Measurements from ENCODE around the gene CORIN.
"Not testable (repeated sequence)": the region's sequence is repeated elsewhere in the genome, so short reads cannot be mapped to it uniquely, and the experiment has no call there.

CORIN gene

GRCh38 chr4:47771020-47771419 lies 66.8 kb downstream of the CORIN start:
- DNase-seq (ENCODE audit: low read depth), result no peak

GRCh38 chr4:47767956-47768355 lies 69.9 kb downstream of the CORIN start:
- not testable (repeated sequence) for DNase-seq (ENCODE audit: low read depth)

- DNase-seq (ENCODE audit: low read depth), result no peak
These were observed 74.6 kb downstream of the CORIN start for GRCh38 chr4:47763279-47763678.

GRCh38 chr4:47762376-47763266 lies 75.2 kb downstream of the CORIN start:
- no peak for DNase-seq (ENCODE audit: low read depth)

- DNase-seq (ENCODE audit: low read depth), result not testable (repeated sequence)
These were observed 84.6 kb downstream of the CORIN start for GRCh38 chr4:47753316-47753715.

GRCh38 chr4:47752214-47752613 lies 85.7 kb downstream of the CORIN start:
- no peak for DNase-seq (ENCODE audit: low read depth)

GRCh38 chr4:47750788-47751187 lies 87.1 kb downstream of the CORIN start:
- DNase-seq (ENCODE audit: low read depth), result no peak

- DNase-seq (ENCODE audit: low read depth), result no peak
These were observed 88.0 kb downstream of the CORIN start for GRCh38 chr4:47749858-47750257.

GRCh38 chr4:47749060-47749459 lies 88.8 kb downstream of the CORIN start:
- DNase-seq (ENCODE audit: low read depth), result no peak

- DNase-seq (ENCODE audit: low read depth), result no peak
These were observed 89.9 kb downstream of the CORIN start for GRCh38 chr4:47747846-47748494.

GRCh38 chr4:47747211-47747610 lies 90.7 kb downstream of the CORIN start:
- no peak for DNase-seq (ENCODE audit: low read depth)

GRCh38 chr4:47746122-47746521 lies 91.7 kb downstream of the CORIN start:
- DNase-seq (ENCODE audit: low read depth), result no peak

- no peak for DNase-seq (ENCODE audit: low read depth)
These were observed 93.0 kb downstream of the CORIN start for GRCh38 chr4:47744843-47745382.

GRCh38 chr4:47744253-47744652 lies 93.6 kb downstream of the CORIN start:
- no peak for DNase-seq (ENCODE audit: low read depth)

GRCh38 chr4:47741200-47741599 lies 96.7 kb downstream of the CORIN start:
- DNase-seq (ENCODE audit: low read depth), result no peak

GRCh38 chr4:47737326-47737725 lies 100.5 kb downstream of the CORIN start:
- DNase-seq (ENCODE audit: low read depth), result no peak

GRCh38 chr4:47736555-47736954 lies 101.3 kb downstream of the CORIN start:
- no peak for DNase-seq (ENCODE audit: low read depth)

- DNase-seq (ENCODE audit: low read depth), result no peak
These were observed 101.7 kb downstream of the CORIN start for GRCh38 chr4:47736146-47736545.

- DNase-seq (ENCODE audit: low read depth), result no peak
These were observed 104.3 kb downstream of the CORIN start for GRCh38 chr4:47733302-47734175.

- DNase-seq (ENCODE audit: low read depth), result no peak
These were observed 106.7 kb downstream of the CORIN start for GRCh38 chr4:47731182-47731581.

GRCh38 chr4:47729131-47729680 lies 108.7 kb downstream of the CORIN start:
- DNase-seq (ENCODE audit: low read depth), result no peak
